Thyroid gland (tissue), 4 donors: ENCODE measurements around the gene ATF7.

Source experiments
- POLR2A ChIP-seq, 2 donors: fragments of 450-650 bp; IDR thresholded peaks; one replicate each; pipeline ENCODE4 v1.6.1; 2017; ENCODE audit warnings: antibody characterized with exemption in 2 of 2, mild to moderate bottlenecking in 2 of 2, moderate library complexity in 1 of 2
- TF ChIP-seq, protein P1 (sequence below), 6 experiments: fragments of 200-600 bp in 3 of 6; fragments of 450-650 bp in 3 of 6; sonication (generic) in 3 of 6; IDR thresholded peaks; one replicate each; pipeline ENCODE4 v1.5.1; 2016 to 2019; ENCODE audit warnings: antibody characterized with exemption in 6 of 6, mild to moderate bottlenecking in 2 of 6, inconsistent platforms in 1 of 6, moderate library complexity in 1 of 6

DNA sequence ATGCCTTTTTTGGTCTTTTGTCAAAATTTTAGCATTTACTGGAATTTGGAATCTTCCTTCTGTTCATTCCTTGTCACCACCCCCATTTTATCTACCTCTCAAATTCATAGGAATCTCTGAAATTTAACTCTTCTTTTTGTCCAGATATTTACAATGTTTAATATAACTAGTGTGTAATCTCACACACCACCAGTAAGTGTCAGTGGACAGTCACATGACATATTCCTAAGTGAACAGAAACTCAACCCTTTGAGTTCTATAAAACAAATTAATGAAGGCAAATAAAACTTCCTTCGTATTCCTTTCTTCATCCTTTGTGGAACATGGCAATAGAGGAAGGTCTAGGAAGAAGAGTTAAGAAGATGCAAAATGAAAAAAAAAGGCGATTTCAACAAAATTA is 26.6 kb downstream of the ATF7 start:
- TF ChIP-seq POLR2A (IDR thresholded peaks at IDR 0.05) = no peak
- TF ChIP-seq, protein P1, sequence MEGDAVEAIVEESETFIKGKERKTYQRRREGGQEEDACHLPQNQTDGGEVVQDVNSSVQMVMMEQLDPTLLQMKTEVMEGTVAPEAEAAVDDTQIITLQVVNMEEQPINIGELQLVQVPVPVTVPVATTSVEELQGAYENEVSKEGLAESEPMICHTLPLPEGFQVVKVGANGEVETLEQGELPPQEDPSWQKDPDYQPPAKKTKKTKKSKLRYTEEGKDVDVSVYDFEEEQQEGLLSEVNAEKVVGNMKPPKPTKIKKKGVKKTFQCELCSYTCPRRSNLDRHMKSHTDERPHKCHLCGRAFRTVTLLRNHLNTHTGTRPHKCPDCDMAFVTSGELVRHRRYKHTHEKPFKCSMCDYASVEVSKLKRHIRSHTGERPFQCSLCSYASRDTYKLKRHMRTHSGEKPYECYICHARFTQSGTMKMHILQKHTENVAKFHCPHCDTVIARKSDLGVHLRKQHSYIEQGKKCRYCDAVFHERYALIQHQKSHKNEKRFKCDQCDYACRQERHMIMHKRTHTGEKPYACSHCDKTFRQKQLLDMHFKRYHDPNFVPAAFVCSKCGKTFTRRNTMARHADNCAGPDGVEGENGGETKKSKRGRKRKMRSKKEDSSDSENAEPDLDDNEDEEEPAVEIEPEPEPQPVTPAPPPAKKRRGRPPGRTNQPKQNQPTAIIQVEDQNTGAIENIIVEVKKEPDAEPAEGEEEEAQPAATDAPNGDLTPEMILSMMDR (IDR thresholded peaks at IDR 0.05) = peak in 1 of 6 experiments; percentile 9
